ENCODE measurements around the gene DNLZ.

The DNLZ gene

GRCh38 chr9:136398286-136398685, 34.7 kb upstream of the DNLZ start:
- no peak overlapping the region for H3K4me3 ChIP-seq
- no peak overlapping the region for H3K27ac ChIP-seq

DNA sequence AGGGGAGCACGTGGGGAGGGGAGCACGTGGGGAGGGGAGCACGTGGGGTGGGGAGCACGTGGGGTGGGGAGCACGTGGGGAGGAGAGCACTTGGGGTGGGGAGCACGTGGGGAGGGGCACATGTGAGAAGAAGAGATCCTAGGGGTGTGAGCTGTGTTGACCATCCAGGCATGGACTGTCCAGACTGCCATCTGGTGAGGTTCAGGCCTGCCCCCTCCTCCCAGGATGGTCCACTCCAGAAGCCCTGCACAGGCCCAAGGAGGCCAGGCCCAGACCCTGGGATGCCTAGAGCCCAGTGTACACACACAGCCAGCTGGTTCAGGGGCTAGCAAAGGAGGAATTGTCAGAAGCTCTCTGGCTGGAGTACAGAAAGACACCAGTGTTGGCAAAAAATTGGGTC, 34.1 kb upstream of the DNLZ start:
- Histone ChIP-seq H3K4me3 (no peak overlapping the region), H3K27ac (no peak overlapping the region)

DNA sequence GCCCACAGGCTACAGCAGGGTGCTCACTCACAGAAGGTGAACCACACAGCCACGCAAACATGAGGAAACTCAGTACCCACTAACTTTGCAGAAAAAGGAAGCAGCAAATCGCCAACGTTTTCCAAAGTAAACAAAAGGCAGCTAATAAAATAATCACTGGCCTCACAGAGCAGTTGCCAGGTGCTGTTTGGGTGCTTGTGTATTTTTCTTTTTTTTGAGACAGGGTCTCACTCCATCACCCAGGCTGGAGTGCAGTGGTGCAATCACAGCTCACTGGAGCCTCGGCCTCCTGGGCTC, 32.6 kb upstream of the DNLZ start:
- no peak overlapping the region for H3K4me3 ChIP-seq
- no peak overlapping the region for H3K27ac ChIP-seq

- H3K27ac ChIP-seq = no peak overlapping the region
- H3K4me3 ChIP-seq = no peak overlapping the region
Measured at GRCh38 chr9:136395345-136396218, 32.0 kb upstream of the DNLZ start.

DNA sequence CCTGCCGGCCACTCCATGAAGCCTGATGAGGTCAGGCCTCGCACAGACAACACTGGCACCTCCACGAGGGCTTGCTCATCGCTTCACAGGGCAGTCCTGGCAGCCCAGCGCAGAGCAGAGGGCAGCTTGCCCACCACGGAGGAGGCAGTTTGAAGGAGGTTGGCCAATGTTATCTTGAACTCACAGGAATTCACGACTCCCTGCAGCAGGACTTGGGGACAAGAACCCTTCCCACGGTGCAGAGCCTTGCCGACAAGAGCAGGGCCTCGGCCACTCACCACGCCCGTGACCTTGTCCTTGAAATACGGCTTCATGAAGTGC, 31.4 kb upstream of the DNLZ start:
- Histone ChIP-seq H3K27ac (no peak overlapping the region), H3K4me3 (no peak overlapping the region)

- H3K27ac ChIP-seq = no peak overlapping the region
- H3K4me3 ChIP-seq = no peak overlapping the region
Measured at GRCh38 chr9:136394312-136395019, 30.9 kb upstream of the DNLZ start.

DNA sequence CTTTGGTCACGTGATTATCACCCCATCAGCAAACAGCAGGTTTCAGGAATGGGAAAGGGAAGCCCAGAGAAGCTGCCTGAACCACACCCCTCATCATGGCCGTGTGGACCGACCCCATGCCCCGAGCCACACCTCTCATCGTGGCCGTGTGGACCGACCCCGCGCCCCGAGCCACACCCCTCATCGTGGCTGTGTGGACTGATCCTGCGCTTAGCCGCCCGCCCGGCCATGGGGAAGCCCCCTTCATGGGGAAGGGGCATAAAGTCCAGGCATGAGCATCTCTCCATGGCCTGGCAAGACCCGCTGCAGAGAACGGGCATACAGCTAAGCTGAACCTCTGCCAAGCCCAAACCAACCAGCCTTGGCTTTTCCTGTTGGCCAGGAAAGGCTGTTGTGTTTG, 30.0 kb upstream of the DNLZ start:
- H3K27ac ChIP-seq = no peak overlapping the region
- no peak overlapping the region for H3K4me3 ChIP-seq

DNA sequence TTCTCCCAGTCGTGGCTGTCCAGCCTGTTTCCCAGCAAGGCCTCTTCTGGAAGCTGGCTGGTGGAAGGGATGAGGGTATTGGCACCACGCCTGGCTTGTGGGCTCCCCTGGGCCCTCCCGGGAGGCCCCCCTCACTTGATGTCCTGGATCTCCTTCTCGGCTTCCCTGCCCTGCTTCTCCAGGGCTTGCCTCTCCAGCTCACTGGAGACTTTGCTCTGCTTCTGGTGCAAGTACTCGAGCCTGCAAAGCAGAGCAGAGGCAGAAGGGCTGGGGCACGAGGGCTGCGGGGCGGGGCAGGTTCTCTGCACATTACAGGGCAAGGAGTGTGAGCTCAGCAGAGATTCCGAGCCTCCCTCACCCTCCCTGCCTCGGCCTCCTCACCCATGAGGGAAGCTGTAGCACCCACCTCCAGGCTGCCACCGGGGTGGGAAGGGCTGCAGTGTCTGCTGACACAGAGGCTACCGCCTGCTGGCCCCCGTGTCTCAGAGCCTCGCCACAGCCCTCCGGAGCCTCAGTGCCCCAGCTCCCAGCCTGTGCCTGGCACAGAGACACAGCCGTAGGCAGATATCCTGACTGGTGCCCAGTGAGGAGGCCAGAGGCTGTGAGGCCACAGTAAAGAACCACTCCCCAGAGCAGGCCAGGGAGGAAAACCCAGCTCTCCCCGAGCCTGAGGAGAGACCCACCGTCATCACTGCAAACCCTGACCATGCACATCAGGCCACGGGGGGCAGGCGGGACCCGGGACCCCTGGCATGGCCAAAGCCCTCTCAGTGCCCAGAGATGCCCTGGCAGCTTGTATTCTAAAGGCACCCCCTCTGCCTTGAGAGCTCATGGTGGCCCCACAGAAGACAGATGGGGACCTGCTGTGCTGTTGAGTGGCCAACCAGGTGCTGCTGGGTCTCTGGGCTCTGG, 29.2 kb upstream of the DNLZ start:
- no peak overlapping the region for H3K4me3 ChIP-seq
- H3K27ac ChIP-seq = no peak overlapping the region

DNA sequence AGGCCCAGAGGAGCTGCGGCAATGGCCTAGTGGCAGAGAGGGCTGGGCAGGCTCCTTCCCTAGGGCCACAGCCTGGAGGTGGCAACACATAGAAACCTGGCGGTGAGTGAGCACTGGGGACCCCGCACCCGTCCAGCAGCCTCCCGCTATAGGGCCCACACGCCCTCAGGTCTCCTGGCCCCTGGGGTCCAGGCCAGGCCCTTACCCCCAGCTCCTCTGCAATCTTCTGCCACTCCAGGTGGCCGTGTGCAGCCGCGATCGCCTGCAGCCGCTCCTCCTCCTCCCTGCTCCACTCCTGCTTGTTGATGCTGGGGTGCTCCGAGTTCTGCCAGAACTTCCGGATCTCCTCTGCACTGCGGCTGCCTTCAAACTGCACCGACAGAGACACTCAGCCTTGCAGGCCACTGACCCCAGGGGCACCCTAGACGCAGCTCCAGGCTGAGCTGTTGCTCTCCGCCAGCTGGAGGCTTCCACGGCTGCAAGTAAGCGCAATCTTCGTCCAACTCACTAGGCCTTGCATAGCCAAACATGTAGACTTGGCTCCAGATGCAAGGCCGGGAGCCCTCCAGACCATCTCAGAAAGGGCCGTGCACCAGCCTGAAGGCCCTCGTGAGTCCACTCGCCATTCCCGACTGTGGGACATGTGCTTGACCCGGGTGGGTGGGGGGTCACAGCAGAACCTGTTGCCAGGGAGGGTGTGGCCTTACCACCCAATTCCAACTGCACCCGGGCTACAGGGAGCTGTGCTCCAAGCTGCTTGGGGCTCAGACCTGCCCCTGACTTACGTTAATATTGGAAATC, 28.4 kb upstream of the DNLZ start:
- no peak overlapping the region for H3K27ac ChIP-seq
- no peak overlapping the region for H3K4me3 ChIP-seq

DNA sequence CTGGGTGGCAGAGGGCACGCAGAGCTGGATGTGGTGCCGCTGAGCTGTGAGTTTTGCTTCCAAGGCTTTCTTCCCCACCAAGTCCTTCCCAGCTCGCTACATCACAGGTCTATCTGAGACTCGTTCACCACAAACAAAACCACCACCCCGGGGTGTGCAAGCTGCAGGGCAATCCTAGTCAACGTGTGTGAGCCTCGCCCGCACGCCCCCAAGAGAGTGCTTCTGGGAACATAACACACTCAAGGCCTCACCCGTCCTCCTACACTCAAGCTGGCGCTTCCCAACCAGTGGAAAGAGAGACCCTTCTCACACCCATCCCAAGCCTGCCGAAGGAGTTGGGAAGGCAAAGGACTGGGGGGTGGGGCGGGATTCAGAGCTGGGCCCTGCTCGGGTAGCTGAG, 25.9 kb upstream of the DNLZ start:
- Histone ChIP-seq H3K4me3 (no peak overlapping the region), H3K27ac (no peak overlapping the region)

- Histone ChIP-seq H3K4me3 (no peak overlapping the region), H3K27ac (no peak overlapping the region)
Measured at GRCh38 chr9:136387217-136387616, 23.7 kb upstream of the DNLZ start.

- Histone ChIP-seq H3K27ac (no peak overlapping the region), H3K4me3 (no peak overlapping the region)
Measured at GRCh38 chr9:136386018-136386417, 22.5 kb upstream of the DNLZ start.

GRCh38 chr9:136385015-136385414, 21.5 kb upstream of the DNLZ start:
- no peak overlapping the region for H3K4me3 ChIP-seq
- H3K27ac ChIP-seq = no peak overlapping the region

GRCh38 chr9:136383436-136383835, 19.9 kb upstream of the DNLZ start:
- no peak overlapping the region for H3K27ac ChIP-seq
- H3K4me3 ChIP-seq = no peak overlapping the region

GRCh38 chr9:136381966-136382513, 18.5 kb upstream of the DNLZ start:
- Histone ChIP-seq H3K4me3 (no peak overlapping the region), H3K27ac (no peak overlapping the region)

DNA sequence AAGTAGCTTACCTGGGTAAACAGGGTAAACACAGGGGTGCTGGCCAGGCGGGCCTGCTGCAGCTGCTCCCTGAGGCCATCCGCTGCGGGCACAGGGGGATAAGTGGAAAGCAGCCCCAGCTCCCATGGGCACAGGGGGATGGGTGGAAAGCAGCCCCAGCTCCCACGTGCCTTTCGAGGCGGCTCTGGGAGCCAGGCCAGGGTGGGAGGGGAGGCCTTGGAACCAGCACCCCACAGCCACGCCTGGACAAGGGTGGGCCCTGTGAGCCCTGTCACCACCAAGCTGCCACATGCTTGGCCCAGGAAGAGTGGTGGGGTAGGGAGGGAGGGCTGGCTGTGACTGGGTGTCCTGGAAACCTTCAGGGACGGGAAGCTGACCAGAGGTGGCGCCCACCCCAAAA, 17.8 kb upstream of the DNLZ start:
- Histone ChIP-seq H3K27ac (no peak overlapping the region), H3K4me3 (no peak overlapping the region)

DNA sequence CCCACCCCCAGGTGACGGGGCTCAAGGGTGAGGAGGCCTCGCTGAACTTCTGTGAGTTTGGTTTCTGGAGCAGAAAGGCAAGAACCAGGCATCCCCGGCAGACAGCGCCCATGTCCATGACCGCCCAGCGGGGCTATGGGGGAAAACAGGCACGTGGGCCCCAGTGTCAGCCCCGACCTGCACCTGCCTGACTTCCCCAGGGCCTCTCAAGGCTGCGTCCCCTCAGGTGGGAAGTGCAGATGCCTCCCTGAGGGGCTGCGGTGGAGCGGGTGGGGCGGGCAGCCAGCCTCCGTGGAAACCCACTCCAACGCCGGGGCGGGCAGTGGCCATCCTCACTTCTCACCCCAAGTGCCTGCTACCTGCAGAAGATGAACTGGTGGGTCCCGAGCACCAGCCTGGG, 16.8 kb upstream of the DNLZ start:
- Histone ChIP-seq H3K4me3 (no peak overlapping the region), H3K27ac (no peak overlapping the region)

GRCh38 chr9:136379891-136380290, 16.3 kb upstream of the DNLZ start:
- Histone ChIP-seq H3K27ac (no peak overlapping the region), H3K4me3 (no peak overlapping the region)

- no peak overlapping the region for H3K27ac ChIP-seq
- no peak overlapping the region for H3K4me3 ChIP-seq
Measured at GRCh38 chr9:136379401-136379800, 15.9 kb upstream of the DNLZ start.

DNA sequence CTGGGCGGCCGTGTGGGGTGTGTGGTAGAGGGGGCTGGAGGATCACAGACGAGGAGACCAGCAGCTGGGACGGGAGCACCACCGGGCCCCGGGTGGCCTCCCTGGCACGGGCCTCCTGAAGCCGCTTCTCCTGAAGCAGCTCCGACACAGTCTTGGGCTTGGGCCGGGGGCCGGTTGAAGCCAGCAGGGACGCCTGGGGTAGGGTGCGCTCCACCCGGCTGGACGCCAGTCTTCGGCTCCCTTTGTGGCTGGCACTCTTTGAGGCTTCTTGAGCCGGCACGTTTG, 15.4 kb upstream of the DNLZ start:
- H3K4me3 ChIP-seq = no peak overlapping the region
- H3K27ac ChIP-seq = no peak overlapping the region
